ENCODE results near the gene RAB35.

GRCh38 chr12:120055231-120056000 is 61.1 kb downstream of the RAB35 start:
- TF ChIP-seq CTCF (conservative IDR thresholded peaks at IDR 0.05; ENCODE audit: low read depth, low read length) = no peak
- TF ChIP-seq EZH2 (IDR thresholded peaks at IDR 0.05; ENCODE audit: low read length, unreplicated experiment) = no peak
